Mesenchymal stem cell (in vitro differentiated cells and primary cell): ENCODE measurements around the gene RTN4RL2.

Experiments used
- DNase-seq: peaks from one replicate; pipeline ENCODE4 v3.0.0-alpha.2; 2013
- H2AFZ ChIP-seq: one replicate; pipeline ENCODE4 v1.6.1; 2013; ENCODE audit warnings: low read depth, mild to moderate bottlenecking, control low read depth, inconsistent platforms, low read length, moderate library complexity
- H2AK5ac ChIP-seq: 2 replicates; pipeline ENCODE4 v1.6.1; 2013; ENCODE audit warnings: low read length, moderate library complexity, mild to moderate bottlenecking, inconsistent platforms; ENCODE audit not compliant: severe bottlenecking
- H2BK120ac ChIP-seq: one replicate; pipeline ENCODE4 v1.6.1; 2013; ENCODE audit warnings: low read depth, mild to moderate bottlenecking, inconsistent platforms, low read length, moderate library complexity
- H2BK12ac ChIP-seq, 2 experiments: one replicate each; pipeline ENCODE4 v1.6.1; 2013; ENCODE audit warnings: inconsistent platforms in 2 of 2, low read length in 2 of 2, mild to moderate bottlenecking in 2 of 2, moderate library complexity in 2 of 2, control low read depth in 1 of 2
- H2BK15ac ChIP-seq: one replicate; pipeline ENCODE4 v1.6.1; 2013; ENCODE audit warnings: mild to moderate bottlenecking, low read depth, inconsistent platforms; ENCODE audit not compliant: poor library complexity, severe bottlenecking
- H2BK5ac ChIP-seq: 2 replicates; pipeline ENCODE4 v1.6.1; 2013; ENCODE audit warnings: low read depth, mild to moderate bottlenecking, low read length, control low read depth, inconsistent platforms; ENCODE audit not compliant: poor library complexity, severe bottlenecking
- H3K14ac ChIP-seq, 2 experiments: one replicate each; pipeline ENCODE4 v1.6.1; 2013; ENCODE audit warnings: inconsistent platforms in 2 of 2, low read length in 2 of 2, control low read depth in 1 of 2, mild to moderate bottlenecking in 1 of 2, moderate library complexity in 1 of 2
- H3K18ac ChIP-seq, 2 experiments: one replicate each; pipeline ENCODE4 v1.6.1; 2013; ENCODE audit warnings: inconsistent platforms in 2 of 2, low read length in 2 of 2, control low read depth in 1 of 2, low read depth in 1 of 2, mild to moderate bottlenecking in 1 of 2
- H3K23ac ChIP-seq, 2 experiments: one replicate each; pipeline ENCODE4 v1.6.1; 2013; ENCODE audit warnings: inconsistent platforms in 2 of 2, low read length in 2 of 2, mild to moderate bottlenecking in 2 of 2, moderate library complexity in 2 of 2, control low read depth in 1 of 2
- H3K27ac ChIP-seq: 2 replicates; pipeline ENCODE4 v1.5.1; 2013; ENCODE audit warnings: mild to moderate bottlenecking, moderate library complexity, low read length, control low read depth, inconsistent platforms; ENCODE audit not compliant: poor library complexity, severe bottlenecking
- H3K27me3 ChIP-seq, 2 experiments: 2 replicates each; pipeline versions ENCODE4 v1.6.1 to v1.7.0; 2013; ENCODE audit warnings: low read length in 2 of 2, mild to moderate bottlenecking in 2 of 2, moderate library complexity in 2 of 2, control low read depth in 1 of 2, inconsistent platforms in 1 of 2; ENCODE audit not compliant: control insufficient read depth in 1 of 2, insufficient read depth in 1 of 2
- H3K36me3 ChIP-seq, 2 experiments: 2 replicates each; pipeline versions ENCODE4 v1.6.1 to v1.7.0; 2013; ENCODE audit warnings: low read length in 2 of 2, control low read depth in 1 of 2, inconsistent platforms in 1 of 2, low read depth in 1 of 2, mild to moderate bottlenecking in 1 of 2; ENCODE audit not compliant: insufficient read depth in 2 of 2, control insufficient read depth in 1 of 2
- H3K4ac ChIP-seq, 2 experiments: one replicate each; pipeline ENCODE4 v1.6.1; 2013; ENCODE audit warnings: inconsistent platforms in 2 of 2, low read length in 2 of 2, mild to moderate bottlenecking in 2 of 2, moderate library complexity in 2 of 2, control low read depth in 1 of 2, low read depth in 1 of 2
- H3K4me1 ChIP-seq: 2 replicates; pipeline ENCODE4 v1.6.1; 2013; ENCODE audit warnings: low read depth, low read length, control low read depth; ENCODE audit not compliant: control insufficient read depth, insufficient read depth
- H3K4me2 ChIP-seq: 2 replicates; pipeline ENCODE4 v1.6.1; 2013; ENCODE audit warnings: low read length, mild to moderate bottlenecking, inconsistent platforms; ENCODE audit not compliant: poor library complexity, severe bottlenecking
- H3K4me3 ChIP-seq, 2 experiments: 2 replicates each; pipeline versions ENCODE4 v1.5.1 to v1.7.0; 2013; ENCODE audit warnings: low read length in 2 of 2, mild to moderate bottlenecking in 2 of 2, control low read depth in 1 of 2, low read depth in 1 of 2; ENCODE audit not compliant: insufficient read depth in 1 of 2
- H3K79me1 ChIP-seq: replicated peaks from 2 replicates; pipeline ENCODE4 v1.6.1; 2013; ENCODE audit warnings: mild to moderate bottlenecking, control low read depth, low read length, inconsistent platforms; ENCODE audit not compliant: poor library complexity, severe bottlenecking
- H3K9ac ChIP-seq: 2 replicates; pipeline ENCODE4 v1.7.0; 2013; ENCODE audit warnings: mild to moderate bottlenecking, low read length, moderate library complexity
- H3K9me3 ChIP-seq: 2 replicates; pipeline ENCODE4 v1.7.0; 2013; ENCODE audit warnings: mild to moderate bottlenecking, low read length; ENCODE audit not compliant: control insufficient read depth
- H4K8ac ChIP-seq: one replicate; pipeline ENCODE4 v1.6.1; 2013; ENCODE audit warnings: inconsistent platforms, mild to moderate bottlenecking, low read length, moderate library complexity
- H4K91ac ChIP-seq: one replicate; pipeline ENCODE4 v1.6.1; 2013; ENCODE audit warnings: mild to moderate bottlenecking, low read length, inconsistent platforms
- WGBS: methylation state at CpG from one replicate; pipeline ENCODE4 v1.1.7; 2013; ENCODE audit warnings: mixed read lengths; 5-methylcytosine and 5-hydroxymethylcytosine counted together

RTN4RL2 gene

GRCh38 chr11:57481915-57482781 is 21.8 kb downstream of the RTN4RL2 start:
- no peak overlapping the region for H3K4ac ChIP-seq
- no peak overlapping the region for H2AFZ ChIP-seq
- H3K27me3 ChIP-seq, result peaks cover 27 to 75% of the 10 kb centered on the region in 2 experiments
- peak overlapping the region; percentile 95 for H3K4me2 ChIP-seq
- no peak overlapping the region for H2AK5ac ChIP-seq
- H3K23ac ChIP-seq, result no peak overlapping the region
- H3K79me1 ChIP-seq, result no peaks in the 10 kb centered on the region
- H3K18ac ChIP-seq, result no peak overlapping the region
- no peak overlapping the region for H3K27ac ChIP-seq
- no peak overlapping the region for H2BK12ac ChIP-seq
- no peaks in the 10 kb centered on the region for H3K9me3 ChIP-seq
- peak overlapping the region; percentile 33 to 76 for H3K4me3 ChIP-seq
- peak overlapping the region; percentile 75 for H3K9ac ChIP-seq
- no peak overlapping the region for H2BK15ac ChIP-seq
- H3K14ac ChIP-seq, result no peak overlapping the region
- no peak overlapping the region for H2BK120ac ChIP-seq
- H2BK5ac ChIP-seq, result no peak overlapping the region
- H4K8ac ChIP-seq, result no peak overlapping the region
- no peak overlapping the region for H4K91ac ChIP-seq
- DNase-seq, result no peak
- peaks cover 6 to 15% of the 10 kb centered on the region in 2 experiments for H3K36me3 ChIP-seq
- H3K4me1 ChIP-seq, result peaks cover 11% of the 10 kb centered on the region
- WGBS, result 7% methylated on average over 31 of the region's 44 CpGs

- peaks cover 11% of the 10 kb centered on the region for H3K4me1 ChIP-seq
- H3K4me3 ChIP-seq, result peak overlapping the region; percentile 28 to 76
- H2AK5ac ChIP-seq, result no peak overlapping the region
- H3K4ac ChIP-seq, result no peak overlapping the region
- H4K8ac ChIP-seq, result no peak overlapping the region
- H2AFZ ChIP-seq, result no peak overlapping the region
- peak overlapping the region; percentile 95 for H3K4me2 ChIP-seq
- H2BK120ac ChIP-seq, result no peak overlapping the region
- DNase-seq, result peak; percentile 45
- peak overlapping the region in 1 of 2 experiments; percentile 58 for H3K18ac ChIP-seq
- no peak overlapping the region for H2BK12ac ChIP-seq
- H2BK15ac ChIP-seq, result no peak overlapping the region
- peak overlapping the region; percentile 75 for H3K9ac ChIP-seq
- 2% methylated on average over 47 of the region's 52 CpGs for WGBS
- H3K14ac ChIP-seq, result no peak overlapping the region
- peaks cover 6 to 23% of the 10 kb centered on the region in 2 experiments for H3K36me3 ChIP-seq
- H3K23ac ChIP-seq, result peak overlapping the region in 1 of 2 experiments; percentile 32
- H4K91ac ChIP-seq, result no peak overlapping the region
- H3K27me3 ChIP-seq, result peaks cover 20 to 67% of the 10 kb centered on the region in 2 experiments
- H3K79me1 ChIP-seq, result no peaks in the 10 kb centered on the region
- H2BK5ac ChIP-seq, result no peak overlapping the region
- no peaks in the 10 kb centered on the region for H3K9me3 ChIP-seq
- H3K27ac ChIP-seq, result no peak overlapping the region
Observed at GRCh38 chr11:57482782-57483561, 22.6 kb downstream of the RTN4RL2 start.

GRCh38 chr11:57483562-57483918 is 23.2 kb downstream of the RTN4RL2 start:
- Histone ChIP-seq H3K27me3 (peaks cover 17 to 62% of the 10 kb centered on the region in 2 experiments), H3K9me3 (no peaks in the 10 kb centered on the region), H3K14ac (no peak overlapping the region), H2BK5ac (no peak overlapping the region), H3K23ac (no peak overlapping the region), H3K18ac (no peak overlapping the region), H3K79me1 (no peaks in the 10 kb centered on the region), H2AK5ac (no peak overlapping the region), H3K27ac (no peak overlapping the region), H4K8ac (no peak overlapping the region), H2BK120ac (no peak overlapping the region), H2AFZ (no peak overlapping the region), H3K4ac (no peak overlapping the region), H3K4me3 (peak overlapping the region in 1 of 2 experiments; percentile 76), H3K9ac (peak overlapping the region; percentile 75), H3K36me3 (peaks cover 6 to 28% of the 10 kb centered on the region in 2 experiments), H4K91ac (no peak overlapping the region), H2BK12ac (no peak overlapping the region), H3K4me1 (peaks cover 11% of the 10 kb centered on the region), H2BK15ac (no peak overlapping the region), H3K4me2 (no peak overlapping the region)
- DNase-seq, result no peak
- WGBS, result 79% methylated on average over 2 of the region's 3 CpGs

- H3K4me2 ChIP-seq, result no peak overlapping the region
- H3K36me3 ChIP-seq, result peaks cover 6 to 35% of the 10 kb centered on the region in 2 experiments
- H3K4me1 ChIP-seq, result peaks cover 11% of the 10 kb centered on the region
- H4K91ac ChIP-seq, result no peak overlapping the region
- H2BK15ac ChIP-seq, result no peak overlapping the region
- no peak overlapping the region for H4K8ac ChIP-seq
- H3K79me1 ChIP-seq, result no peaks in the 10 kb centered on the region
- no peak overlapping the region for H3K4me3 ChIP-seq
- H3K14ac ChIP-seq, result no peak overlapping the region
- no peak overlapping the region for H3K4ac ChIP-seq
- H3K9ac ChIP-seq, result no peak overlapping the region
- H2BK120ac ChIP-seq, result no peak overlapping the region
- H3K27me3 ChIP-seq, result peaks cover 17 to 55% of the 10 kb centered on the region in 2 experiments
- no peak overlapping the region for H2BK12ac ChIP-seq
- no peak overlapping the region for H2AFZ ChIP-seq
- no peak for DNase-seq
- no peak overlapping the region for H2BK5ac ChIP-seq
- no peak overlapping the region for H3K23ac ChIP-seq
- no peak overlapping the region for H3K18ac ChIP-seq
- H3K27ac ChIP-seq, result no peak overlapping the region
- no peak overlapping the region for H2AK5ac ChIP-seq
- peaks cover 3% of the 10 kb centered on the region for H3K9me3 ChIP-seq
- 93% methylated on average over 7 of the region's 7 CpGs for WGBS
Observed at GRCh38 chr11:57484141-57484710, 23.9 kb downstream of the RTN4RL2 start.
